T-helper 2 cell treated with Interferon-gamma antibody and Interleukin-4, amounts not matched to agents 5 μg/mL and 100 μg/mL, for 36 hours (primary cell): ENCODE data around the gene F13B.
"Not testable (repeated sequence)": the region's sequence is repeated elsewhere in the genome, so short reads cannot be mapped to it uniquely, and the experiment has no call there.

ENCODE experiments used
- DNase-seq: peaks from one replicate; pipeline ENCODE4 v3.0.0; 2021; ENCODE audit warnings: low spot score
- H3K27ac Mint-ChIP-seq: one replicate; pipeline ENCODE4 v1.8.0; 2021; ENCODE audit warnings: mild to moderate bottlenecking, mixed read lengths
- H3K27me3 Mint-ChIP-seq: one replicate; pipeline ENCODE4 v1.8.0; 2021; ENCODE audit warnings: low read depth, mixed read lengths
- H3K36me3 Mint-ChIP-seq: one replicate; pipeline ENCODE4 v1.8.0; 2021; ENCODE audit warnings: low read depth, mixed read lengths
- H3K4me1 Mint-ChIP-seq: one replicate; pipeline ENCODE4 v1.8.0; 2021; ENCODE audit warnings: low read depth, mixed read lengths
- H3K4me3 Mint-ChIP-seq: one replicate; pipeline ENCODE4 v1.8.0; 2022; ENCODE audit warnings: mild to moderate bottlenecking, moderate library complexity, mixed read lengths
- H3K9me3 Mint-ChIP-seq: one replicate; pipeline ENCODE4 v1.8.0; 2021; ENCODE audit warnings: mixed read lengths

Gene F13B

DNA sequence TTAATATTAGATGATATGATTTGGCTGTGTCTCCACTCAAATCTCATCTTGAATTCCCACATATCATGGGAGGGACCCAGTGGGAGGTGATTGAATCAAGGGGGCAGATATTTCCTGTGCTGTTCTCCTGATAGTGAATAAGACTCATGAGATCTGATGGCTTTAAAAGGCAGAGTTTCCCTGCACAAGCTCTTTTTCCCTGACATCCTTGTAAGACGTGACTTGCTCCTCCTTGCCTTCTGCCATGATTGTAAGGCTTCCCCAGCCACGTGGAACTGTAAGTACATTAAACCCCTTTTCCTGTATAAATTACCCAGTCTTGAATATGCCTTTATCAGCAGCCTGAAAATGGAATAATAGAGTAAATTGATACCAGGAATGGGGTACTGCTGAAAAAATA, 13.3 kb upstream of the F13B start:
- Mint-ChIP-seq H3K9me3 (peaks cover 33% of the 10 kb centered on the region), H3K27me3 (peaks cover 4% of the 10 kb centered on the region), H3K4me1 (no peaks in the 10 kb centered on the region), H3K36me3 (peaks cover 48% of the 10 kb centered on the region), H3K27ac (no peak overlapping the region), H3K4me3 (no peak overlapping the region)
- no peak for DNase-seq

GRCh38 chr1:197076585-197076984, 9.5 kb upstream of the F13B start:
- Mint-ChIP-seq H3K36me3 (peaks cover 12% of the 10 kb centered on the region), H3K9me3 (peaks cover 15% of the 10 kb centered on the region), H3K27me3 (peaks cover 5% of the 10 kb centered on the region), H3K4me3 (no peak overlapping the region), H3K4me1 (no peaks in the 10 kb centered on the region), H3K27ac (no peak overlapping the region)
- no peak for DNase-seq

DNA sequence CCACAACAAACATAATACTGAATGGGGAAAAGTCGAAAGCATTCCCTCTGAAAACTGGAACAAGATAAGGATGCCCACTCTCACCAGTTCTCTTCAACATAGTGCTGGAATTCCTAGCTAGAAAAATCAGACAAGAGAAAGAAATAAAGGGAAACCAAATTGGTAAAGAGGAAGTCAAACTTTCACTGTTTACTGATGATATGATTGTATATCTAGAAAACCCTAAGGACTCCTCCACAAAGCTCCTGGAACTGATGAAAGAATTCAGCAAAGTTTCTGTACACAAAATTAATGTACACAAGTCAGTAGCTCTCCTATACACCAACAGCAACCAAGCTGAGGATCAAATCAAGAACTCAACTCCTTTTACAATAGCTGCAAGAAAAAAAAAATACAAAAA, 6.9 kb upstream of the F13B start:
- peaks cover 5% of the 10 kb centered on the region for H3K9me3 Mint-ChIP-seq
- H3K4me1 Mint-ChIP-seq, result no peaks in the 10 kb centered on the region
- DNase-seq, result no peak
- H3K36me3 Mint-ChIP-seq, result no peaks in the 10 kb centered on the region
- H3K27ac Mint-ChIP-seq, result no peak overlapping the region
- H3K4me3 Mint-ChIP-seq, result no peak overlapping the region
- peaks cover 5% of the 10 kb centered on the region for H3K27me3 Mint-ChIP-seq

DNA sequence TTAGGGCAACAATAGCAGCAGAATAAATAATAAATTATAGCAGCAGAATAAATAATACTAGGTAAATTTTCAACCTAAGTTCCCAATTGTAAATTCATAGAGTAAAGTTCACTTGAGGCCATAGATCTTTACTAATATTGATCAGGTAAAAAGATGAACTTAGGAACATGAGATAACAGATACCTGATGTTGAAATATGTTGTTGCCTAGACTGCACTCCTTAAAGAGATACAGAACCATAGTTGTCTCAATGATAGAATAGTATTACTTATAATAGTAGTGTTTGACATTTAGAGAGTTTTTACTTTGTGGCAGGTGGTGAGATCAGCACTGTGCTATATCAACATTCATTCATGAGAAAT, 378 bp upstream of the F13B start:
- Mint-ChIP-seq H3K4me3 (no peak overlapping the region), H3K9me3 (peaks cover 5% of the 10 kb centered on the region), H3K36me3 (no peaks in the 10 kb centered on the region), H3K4me1 (peaks cover 2% of the 10 kb centered on the region), H3K27ac (no peak overlapping the region), H3K27me3 (peaks cover 2% of the 10 kb centered on the region)
- no peak for DNase-seq

GRCh38 chr1:197066277-197066676, 783 bp downstream of the F13B start:
- Mint-ChIP-seq H3K9me3 (peaks cover 5% of the 10 kb centered on the region), H3K27me3 (no peaks in the 10 kb centered on the region), H3K4me3 (no peak overlapping the region), H3K4me1 (peaks cover 6% of the 10 kb centered on the region), H3K27ac (no peak overlapping the region), H3K36me3 (no peaks in the 10 kb centered on the region)
- no peak for DNase-seq

GRCh38 chr1:197065559-197065958, 1.5 kb downstream of the F13B start:
- Mint-ChIP-seq H3K27me3 (no peaks in the 10 kb centered on the region), H3K4me3 (no peak overlapping the region), H3K27ac (no peak overlapping the region), H3K9me3 (peaks cover 5% of the 10 kb centered on the region), H3K4me1 (peaks cover 6% of the 10 kb centered on the region), H3K36me3 (no peaks in the 10 kb centered on the region)
- DNase-seq, result no peak

- Mint-ChIP-seq H3K9me3 (no peaks in the 10 kb centered on the region), H3K27me3 (peaks cover 3% of the 10 kb centered on the region), H3K4me3 (no peak overlapping the region), H3K4me1 (peaks cover 6% of the 10 kb centered on the region), H3K27ac (no peak overlapping the region), H3K36me3 (no peaks in the 10 kb centered on the region)
- DNase-seq, result no peak
Observed at GRCh38 chr1:197063212-197063611, 3.8 kb downstream of the F13B start.

DNA sequence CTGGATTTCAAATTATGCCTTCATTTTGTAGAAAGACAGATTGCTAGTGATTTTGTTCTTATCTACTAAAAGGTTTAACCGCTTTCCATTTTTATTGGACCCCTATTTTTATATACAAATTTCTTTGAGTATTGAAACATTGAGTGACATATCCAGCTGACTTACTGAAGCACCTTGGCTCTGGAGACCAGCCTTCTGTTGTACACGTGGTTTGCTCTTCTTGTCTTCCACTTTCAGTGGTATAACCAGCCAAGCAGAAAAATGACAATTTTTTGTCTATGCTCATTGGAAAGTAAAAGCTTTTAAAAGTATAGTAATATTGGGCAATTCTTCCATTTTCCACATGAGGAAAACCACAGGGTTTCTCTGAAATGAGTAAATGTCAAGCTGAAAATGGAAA, 4.4 kb downstream of the F13B start:
- DNase-seq, result no peak
- peaks cover 3% of the 10 kb centered on the region for H3K27me3 Mint-ChIP-seq
- no peak overlapping the region for H3K27ac Mint-ChIP-seq
- H3K4me3 Mint-ChIP-seq, result no peak overlapping the region
- no peaks in the 10 kb centered on the region for H3K9me3 Mint-ChIP-seq
- H3K36me3 Mint-ChIP-seq, result no peaks in the 10 kb centered on the region
- peaks cover 6% of the 10 kb centered on the region for H3K4me1 Mint-ChIP-seq

GRCh38 chr1:197049100-197049499, 18.0 kb downstream of the F13B start:
- H3K27ac Mint-ChIP-seq, result no peak overlapping the region
- peaks cover 3% of the 10 kb centered on the region for H3K27me3 Mint-ChIP-seq
- H3K4me1 Mint-ChIP-seq, result no peaks in the 10 kb centered on the region
- H3K9me3 Mint-ChIP-seq, result no peaks in the 10 kb centered on the region
- DNase-seq, result no peak
- H3K36me3 Mint-ChIP-seq, result no peaks in the 10 kb centered on the region
- H3K4me3 Mint-ChIP-seq, result no peak overlapping the region

- H3K27ac Mint-ChIP-seq, result no peak overlapping the region
- peaks cover 8% of the 10 kb centered on the region for H3K27me3 Mint-ChIP-seq
- no peaks in the 10 kb centered on the region for H3K36me3 Mint-ChIP-seq
- H3K4me1 Mint-ChIP-seq, result peaks cover 4% of the 10 kb centered on the region
- H3K4me3 Mint-ChIP-seq, result no peak overlapping the region
- DNase-seq, result no peak
- no peaks in the 10 kb centered on the region for H3K9me3 Mint-ChIP-seq
Observed at GRCh38 chr1:197042676-197043341, 24.3 kb downstream of the F13B start.

DNA sequence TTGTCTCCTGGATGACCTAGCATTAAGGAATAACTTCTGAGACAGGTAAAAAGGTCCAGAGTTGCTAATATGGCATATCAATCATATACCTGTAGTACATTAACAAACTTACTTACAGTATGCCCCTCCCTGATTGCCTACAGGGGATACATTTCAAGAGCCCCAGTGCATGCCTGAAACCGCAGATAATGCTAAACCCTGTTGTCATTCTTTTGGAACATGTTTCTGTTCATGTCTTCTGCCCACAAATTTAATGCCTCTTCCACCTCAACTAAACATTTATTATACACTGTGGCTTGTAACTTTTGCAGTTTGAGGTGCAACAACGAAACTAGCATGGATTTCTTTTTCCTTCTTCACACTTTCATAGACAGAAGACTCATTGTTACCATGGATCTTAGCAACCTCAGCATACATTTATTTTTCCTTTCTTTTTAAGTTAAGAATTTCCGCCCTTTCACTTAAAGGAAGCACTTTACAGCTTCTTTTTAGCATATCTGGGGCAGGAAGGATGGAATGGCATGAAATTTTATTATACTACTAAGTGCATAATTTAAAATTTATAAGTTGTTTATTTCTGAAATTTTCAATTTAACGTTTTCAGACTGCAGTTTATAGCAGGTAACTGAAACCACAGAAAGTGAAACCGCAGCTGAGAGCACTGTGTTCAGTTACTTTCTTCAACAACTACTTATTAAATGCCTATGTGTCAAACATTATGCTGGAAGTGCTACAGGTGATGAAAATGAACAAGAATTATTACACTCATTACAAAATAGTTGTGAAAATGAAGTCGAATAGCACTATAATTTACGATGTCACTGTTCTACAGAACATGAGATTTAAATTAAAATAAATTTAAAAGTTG, 25.3 kb downstream of the F13B start:
- Mint-ChIP-seq H3K27me3 (peaks cover 8% of the 10 kb centered on the region), H3K27ac (no peak overlapping the region), H3K4me1 (peaks cover 4% of the 10 kb centered on the region), H3K9me3 (no peaks in the 10 kb centered on the region), H3K4me3 (no peak overlapping the region), H3K36me3 (no peaks in the 10 kb centered on the region)
- no peak for DNase-seq

GRCh38 chr1:197036861-197037260, 30.2 kb downstream of the F13B start:
- H3K27me3 Mint-ChIP-seq, result peaks cover 4% of the 10 kb centered on the region
- no peak for DNase-seq
- H3K4me3 Mint-ChIP-seq, result no peak overlapping the region
- peaks cover 4% of the 10 kb centered on the region for H3K4me1 Mint-ChIP-seq
- H3K9me3 Mint-ChIP-seq, result no peaks in the 10 kb centered on the region
- H3K27ac Mint-ChIP-seq, result no peak overlapping the region
- H3K36me3 Mint-ChIP-seq, result no peaks in the 10 kb centered on the region

- not testable (repeated sequence) for H3K4me3 Mint-ChIP-seq, H3K9me3 Mint-ChIP-seq, DNase-seq, H3K4me1 Mint-ChIP-seq, H3K27me3 Mint-ChIP-seq, H3K36me3 Mint-ChIP-seq, H3K27ac Mint-ChIP-seq
Observed at GRCh38 chr1:197034631-197035339, 32.3 kb downstream of the F13B start.

- no peaks in the 10 kb centered on the region for H3K4me1 Mint-ChIP-seq
- H3K27ac Mint-ChIP-seq, result no peak overlapping the region
- DNase-seq, result no peak
- H3K27me3 Mint-ChIP-seq, result peaks cover 2% of the 10 kb centered on the region
- no peak overlapping the region for H3K4me3 Mint-ChIP-seq
- H3K36me3 Mint-ChIP-seq, result no peaks in the 10 kb centered on the region
- no peaks in the 10 kb centered on the region for H3K9me3 Mint-ChIP-seq
Observed at GRCh38 chr1:197029749-197030148, 37.3 kb downstream of the F13B start.
